Endodermal cell (in vitro differentiated cells): Measurements from ENCODE around the gene KRTDAP. TPM values are rescaled to one million over a fixed set of nuclear protein-coding genes. Genes with fewer than 3 reads are reported as not detected.
A peak's percentile ranks its signal among the peaks of the same experiment; 100 is the strongest.
"Not testable (repeated sequence)": the region's sequence is repeated elsewhere in the genome, so short reads cannot be mapped to it uniquely, and the experiment has no call there.

Source experiments
- DNase-seq: peaks from one replicate; pipeline ENCODE4 v3.0.0-alpha.2; 2017
- H3K27ac ChIP-seq: 2 replicates; pipeline ENCODE4 v1.5.1; 2013; ENCODE audit warnings: mild to moderate bottlenecking, low read depth, low read length, moderate library complexity
- H3K27me3 ChIP-seq: 2 replicates; pipeline ENCODE4 v1.6.1; 2013; ENCODE audit warnings: mild to moderate bottlenecking, low read length, moderate library complexity; ENCODE audit not compliant: insufficient read depth, control insufficient read depth, poor library complexity, severe bottlenecking
- H3K36me3 ChIP-seq: 2 replicates; pipeline ENCODE4 v1.7.0; 2013; ENCODE audit warnings: mild to moderate bottlenecking, low read length, moderate library complexity; ENCODE audit not compliant: control insufficient read depth, insufficient read depth
- H3K4me1 ChIP-seq: one replicate; pipeline ENCODE4 v1.7.0; 2013; ENCODE audit warnings: low read length; ENCODE audit not compliant: control insufficient read depth, insufficient read depth
- H3K4me3 ChIP-seq: 2 replicates; pipeline ENCODE4 v1.5.1; 2013; ENCODE audit warnings: mild to moderate bottlenecking, low read length, moderate library complexity
- H3K9ac ChIP-seq: 2 replicates; pipeline ENCODE4 v1.6.1; 2013; ENCODE audit warnings: mild to moderate bottlenecking, low read length, moderate library complexity; ENCODE audit not compliant: poor library complexity, severe bottlenecking; ENCODE audit errors: extremely low read depth
- H3K9me3 ChIP-seq: 2 replicates; pipeline ENCODE4 v1.6.1; 2013; ENCODE audit warnings: mild to moderate bottlenecking, low read length, moderate library complexity; ENCODE audit not compliant: control insufficient read depth
- H3K27ac Mint-ChIP-seq: 2 replicates; pipeline ENCODE4 v1.8.0; 2020; ENCODE audit warnings: mixed read lengths
- H3K27me3 Mint-ChIP-seq: 2 replicates; pipeline ENCODE4 v1.8.0; 2021; ENCODE audit warnings: mild to moderate bottlenecking, mixed read lengths; ENCODE audit not compliant: insufficient read depth
- H3K36me3 Mint-ChIP-seq: 2 replicates; pipeline ENCODE4 v1.8.0; 2020; ENCODE audit warnings: low read depth, mixed read lengths
- H3K4me1 Mint-ChIP-seq: 2 replicates; pipeline ENCODE4 v1.8.0; 2020; ENCODE audit warnings: mixed read lengths
- H3K4me3 Mint-ChIP-seq: 2 replicates; pipeline ENCODE4 v1.8.0; 2020; ENCODE audit warnings: mild to moderate bottlenecking, moderate library complexity, mixed read lengths
- H3K9me3 Mint-ChIP-seq: 2 replicates; pipeline ENCODE4 v1.8.0; 2020; ENCODE audit warnings: mild to moderate bottlenecking, mixed read lengths
- CTCF ChIP-seq: fragments of 200-600 bp; sonication (generic); conservative IDR thresholded peaks from 2 replicates; pipeline ENCODE4 v1.5.0; 2021; ENCODE audit warnings: antibody characterized with exemption, mild to moderate bottlenecking
- WGBS, 2 experiments: methylation state at CpG; one replicate each; pipeline versions ENCODE4 v1.1.5 to v1.1.7; 2013; ENCODE audit warnings: missing lambda C conversion rate in 2 of 2, mixed read lengths in 1 of 2; ENCODE audit not compliant: insufficient coverage in 1 of 2, insufficient read length in 1 of 2; 5-methylcytosine and 5-hydroxymethylcytosine counted together
- total RNA-seq, 2 donors: library from RNA; stranded (reverse); fragmentation: NEBNext Ultra II Directional in 1 of 2; extraction: Animal tissue kit (Norgen Biotek cat#: 25700) in 1 of 2; gene quantifications; 2 replicates in 1 of 2; 3 replicates in 1 of 2; pipeline ENCODE4 v1.2.1, GENCODE V29; 2021

KRTDAP gene
- total RNA-seq, 2 donors from 2014 or later: 3.4 to 4.2 TPM

- no peaks in the 10 kb centered on the region for H3K9me3 Mint-ChIP-seq
- 83 to 87% methylated on average over 7 of the region's 7 CpGs for WGBS, 2 experiments
- Histone ChIP-seq H3K9ac (peak overlapping the region; percentile 62), H3K9me3 (no peaks in the 10 kb centered on the region), H3K27me3 (no peaks in the 10 kb centered on the region), H3K4me3 (no peak overlapping the region), H3K27ac (no peak overlapping the region), H3K36me3 (no peaks in the 10 kb centered on the region), H3K4me1 (peaks cover 16% of the 10 kb centered on the region)
- peak overlapping the region; percentile 87 for H3K27ac Mint-ChIP-seq
- DNase-seq: no peak
- H3K4me3 Mint-ChIP-seq: no peak overlapping the region
- no peaks in the 10 kb centered on the region for H3K36me3 Mint-ChIP-seq
- TF ChIP-seq CTCF: no peak
- peaks cover 43% of the 10 kb centered on the region for H3K4me1 Mint-ChIP-seq
- H3K27me3 Mint-ChIP-seq: no peaks in the 10 kb centered on the region
Observed at GRCh38 chr19:35470128-35470527, 20.1 kb downstream of the KRTDAP start.

DNA sequence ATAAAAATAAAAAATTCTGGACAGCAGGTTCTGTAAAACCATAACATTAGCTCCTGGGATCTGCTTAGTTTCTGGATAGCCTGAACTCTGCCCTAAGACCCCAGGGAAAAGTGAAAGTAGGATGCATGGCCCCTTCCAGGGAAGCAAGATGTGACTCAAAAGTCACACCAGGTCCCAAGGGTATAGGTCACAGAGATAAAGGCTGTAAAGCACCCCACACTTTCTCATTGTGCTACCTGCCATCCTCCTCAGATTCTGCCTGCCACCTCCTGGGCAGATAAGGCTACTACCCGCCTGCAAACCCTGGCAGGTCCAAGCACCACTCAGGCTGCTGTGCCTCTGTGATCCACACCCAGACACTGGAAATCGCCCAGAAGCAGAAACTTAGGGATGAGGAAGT lies 21.6 kb downstream of the KRTDAP start:
- Histone ChIP-seq H3K4me1 (peaks cover 16% of the 10 kb centered on the region), H3K27ac (no peak overlapping the region), H3K36me3 (no peaks in the 10 kb centered on the region), H3K9me3 (no peaks in the 10 kb centered on the region), H3K27me3 (no peaks in the 10 kb centered on the region), H3K4me3 (no peak overlapping the region), H3K9ac (no peak overlapping the region)
- no peak overlapping the region for H3K4me3 Mint-ChIP-seq
- H3K27me3 Mint-ChIP-seq: no peaks in the 10 kb centered on the region
- 57 to 71% methylated on average over 1 to 2 of the region's 2 CpGs for WGBS, 2 experiments
- H3K4me1 Mint-ChIP-seq: peaks cover 49% of the 10 kb centered on the region
- TF ChIP-seq CTCF: peak; percentile 80
- peak; percentile 87 for DNase-seq
- H3K9me3 Mint-ChIP-seq: no peaks in the 10 kb centered on the region
- H3K27ac Mint-ChIP-seq: no peak overlapping the region
- no peaks in the 10 kb centered on the region for H3K36me3 Mint-ChIP-seq

DNA sequence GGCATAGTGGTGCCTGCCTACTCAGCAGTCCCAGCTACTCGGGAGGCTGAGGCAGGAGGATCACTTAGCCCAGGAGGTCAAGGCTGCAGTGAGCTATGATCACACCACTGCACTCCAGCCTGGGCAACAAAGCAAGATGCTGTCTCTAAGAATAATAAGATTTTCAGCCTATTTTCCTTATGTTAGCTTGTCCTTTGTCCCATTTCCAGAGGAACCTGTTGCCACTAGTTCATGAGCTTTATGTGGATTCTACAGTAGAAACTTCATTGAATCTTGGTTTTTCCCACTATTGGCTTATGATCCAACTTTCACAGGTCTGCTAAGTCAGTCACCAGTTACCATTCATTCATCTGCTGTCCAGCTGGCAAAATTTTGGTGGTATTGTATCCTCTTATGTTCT lies 24.0 kb downstream of the KRTDAP start:
- WGBS, 2 experiments: 88 to 95% methylated on average over 1 of the region's 1 CpG
- no peak overlapping the region for H3K27ac Mint-ChIP-seq
- no peak for DNase-seq

GRCh38 chr19:35462956-35463355 lies 27.3 kb downstream of the KRTDAP start:
- H3K36me3 ChIP-seq, H3K27me3 ChIP-seq, H3K36me3 Mint-ChIP-seq, H3K27ac Mint-ChIP-seq, H3K4me3 Mint-ChIP-seq, H3K9me3 ChIP-seq, H3K27me3 Mint-ChIP-seq, H3K9me3 Mint-ChIP-seq, H3K4me3 ChIP-seq, H3K9ac ChIP-seq, H3K27ac ChIP-seq, DNase-seq, H3K4me1 ChIP-seq: not testable (repeated sequence)
- WGBS, 2 experiments: 97 to 100% methylated on average over 3 to 7 of the region's 7 CpGs
- peaks cover 28% of the 10 kb centered on the region for H3K4me1 Mint-ChIP-seq

More for the DNA sequence above, 24.0 kb downstream of the KRTDAP start:
- Histone ChIP-seq H3K4me1 (peaks cover 11% of the 10 kb centered on the region), H3K36me3 (no peaks in the 10 kb centered on the region), H3K9me3 (no peaks in the 10 kb centered on the region), H3K27me3 (no peaks in the 10 kb centered on the region), H3K27ac (no peak overlapping the region), H3K9ac (no peak overlapping the region), H3K4me3 (no peak overlapping the region)
- H3K9me3 Mint-ChIP-seq: no peaks in the 10 kb centered on the region
- no peaks in the 10 kb centered on the region for H3K36me3 Mint-ChIP-seq
- H3K27me3 Mint-ChIP-seq: no peaks in the 10 kb centered on the region
- no peak for TF ChIP-seq CTCF
- no peak overlapping the region for H3K4me3 Mint-ChIP-seq
- peaks cover 33% of the 10 kb centered on the region for H3K4me1 Mint-ChIP-seq
